BE2C (cell line): Measurements from ENCODE around the gene HK2.

ENCODE experiments used
- DNase-seq: peaks from one replicate; pipeline ENCODE4 v3.0.0-alpha.2; 2020
- H3K27me3 ChIP-seq: fragments of 250-450 bp; sonication (Bioruptor Pico); 2 replicates; pipeline ENCODE4 v1.5.1; 2020; ENCODE audit warnings: mild to moderate bottlenecking
- H3K36me3 ChIP-seq: fragments of 250-450 bp; sonication (Bioruptor Pico); 2 replicates; pipeline ENCODE4 v1.5.1; 2020; ENCODE audit warnings: mild to moderate bottlenecking
- H3K4me1 ChIP-seq: fragments of 250-450 bp; sonication (Bioruptor Pico); 2 replicates; pipeline ENCODE4 v1.5.1; 2020
- H3K4me3 ChIP-seq: 2 replicates; pipeline ENCODE4 v1.5.1; 2011; ENCODE audit warnings: low read depth, low read length
- H3K9me3 ChIP-seq: fragments of 250-450 bp; sonication (Bioruptor Pico); 2 replicates; pipeline ENCODE4 v1.5.1; 2020
- CTCF ChIP-seq: IDR thresholded peaks from 2 replicates; pipeline ENCODE4 v1.5.1; 2012; ENCODE audit warnings: mild to moderate bottlenecking, low read depth, low read length

HK2 gene

GRCh38 chr2:74867841-74868658 is 34.1 kb downstream of the HK2 start:
- no peak for TF ChIP-seq CTCF
- DNase-seq, result no peak
- H3K4me1 ChIP-seq, result no peaks in the 10 kb centered on the region; the same call in 1 of the 2 replicates
- H3K36me3 ChIP-seq, result peaks cover 12% of the 10 kb centered on the region
- H3K27me3 ChIP-seq, result no peaks in the 10 kb centered on the region
- no peaks in the 10 kb centered on the region for H3K9me3 ChIP-seq
- no peak overlapping the region for H3K4me3 ChIP-seq

GRCh38 chr2:74869517-74869916 is 35.6 kb downstream of the HK2 start:
- Histone ChIP-seq H3K4me3 (no peak overlapping the region), H3K36me3 (peaks cover 12% of the 10 kb centered on the region), H3K9me3 (no peaks in the 10 kb centered on the region), H3K4me1 (no peaks in the 10 kb centered on the region; the same call in 1 of the 2 replicates), H3K27me3 (no peaks in the 10 kb centered on the region)
- no peak for DNase-seq
- no peak for TF ChIP-seq CTCF

GRCh38 chr2:74870951-74871350 is 37.0 kb downstream of the HK2 start:
- peaks cover 12% of the 10 kb centered on the region for H3K36me3 ChIP-seq
- DNase-seq, result no peak
- H3K4me1 ChIP-seq, result no peaks in the 10 kb centered on the region
- H3K27me3 ChIP-seq, result no peaks in the 10 kb centered on the region
- H3K4me3 ChIP-seq, result no peak overlapping the region
- no peak for TF ChIP-seq CTCF
- H3K9me3 ChIP-seq, result no peaks in the 10 kb centered on the region

GRCh38 chr2:74871414-74871813 is 37.5 kb downstream of the HK2 start:
- H3K36me3 ChIP-seq, result peaks cover 12% of the 10 kb centered on the region
- no peaks in the 10 kb centered on the region for H3K27me3 ChIP-seq
- H3K4me3 ChIP-seq, result no peak overlapping the region
- no peak for DNase-seq
- no peaks in the 10 kb centered on the region for H3K4me1 ChIP-seq
- TF ChIP-seq CTCF, result no peak
- H3K9me3 ChIP-seq, result no peaks in the 10 kb centered on the region

- Histone ChIP-seq H3K27me3 (no peaks in the 10 kb centered on the region), H3K4me1 (no peaks in the 10 kb centered on the region), H3K9me3 (no peaks in the 10 kb centered on the region), H3K4me3 (no peak overlapping the region), H3K36me3 (peaks cover 20% of the 10 kb centered on the region)
- no peak for DNase-seq
- TF ChIP-seq CTCF, result no peak
These were observed 38.5 kb downstream of the HK2 start for GRCh38 chr2:74872389-74872836.

GRCh38 chr2:74873012-74873665 is 39.2 kb downstream of the HK2 start:
- no peaks in the 10 kb centered on the region for H3K9me3 ChIP-seq
- H3K27me3 ChIP-seq, result no peaks in the 10 kb centered on the region
- no peak for TF ChIP-seq CTCF
- peaks cover 23% of the 10 kb centered on the region for H3K36me3 ChIP-seq
- H3K4me3 ChIP-seq, result no peak overlapping the region
- H3K4me1 ChIP-seq, result no peaks in the 10 kb centered on the region
- DNase-seq, result no peak
